GM21367 (cell line): ENCODE results near the gene GALNT18.
A peak's percentile ranks its signal among the peaks of the same experiment; 100 is the strongest.

Experiments
- ATAC-seq: cut with Tn5 transposase; IDR thresholded peaks from one replicate; pipeline ENCODE4 v1.9.1; 2021; ENCODE audit not compliant: unreplicated experiment

Gene GALNT18

DNA sequence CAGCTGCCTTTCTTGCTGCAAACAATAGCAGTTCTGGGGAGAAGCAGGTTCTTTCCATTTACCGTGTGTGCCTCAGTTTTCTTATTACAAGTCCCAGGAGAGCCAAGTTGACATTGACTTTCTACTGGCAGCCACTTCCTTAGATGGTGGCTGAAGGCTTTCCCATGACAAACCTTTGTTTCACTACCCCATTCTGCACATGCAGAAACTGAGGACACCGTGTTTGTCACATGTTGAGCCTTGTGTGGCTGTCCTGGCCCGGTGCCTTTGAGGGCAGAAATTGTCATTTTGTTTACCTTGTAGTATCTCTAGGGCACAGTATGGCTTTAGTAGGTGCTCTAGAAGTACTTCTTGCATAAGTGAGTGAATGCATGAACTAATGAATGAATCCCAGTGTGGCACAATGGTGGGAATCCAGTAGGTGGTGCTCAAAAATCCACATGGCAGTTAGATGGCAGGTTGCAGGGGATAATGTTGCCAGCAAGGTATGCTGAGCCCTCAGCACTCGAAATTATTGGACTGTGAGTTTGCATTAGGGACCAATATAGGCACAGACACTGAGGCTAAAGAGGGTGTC is 370.3 kb downstream of the GALNT18 start:
- no peak for ATAC-seq

DNA sequence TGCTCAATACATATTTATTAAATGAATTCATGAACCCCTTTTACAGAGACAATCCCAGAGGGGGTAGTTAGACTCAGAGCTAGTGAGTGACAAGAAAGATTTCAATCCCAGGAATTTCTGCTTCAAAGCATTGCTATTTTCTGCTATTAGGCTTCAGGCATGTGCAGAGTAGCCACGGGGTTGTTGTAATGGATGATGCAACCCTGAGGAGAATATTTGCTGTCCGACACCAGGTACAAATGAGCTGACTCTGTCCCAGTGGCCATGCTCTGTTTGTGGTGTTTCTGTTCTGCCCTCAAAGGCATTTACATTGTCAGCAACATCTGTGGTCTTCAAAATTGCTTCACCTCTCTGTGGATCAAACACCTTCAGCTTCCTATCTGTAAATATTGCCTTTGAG is 371.3 kb downstream of the GALNT18 start:
- no peak for ATAC-seq

DNA sequence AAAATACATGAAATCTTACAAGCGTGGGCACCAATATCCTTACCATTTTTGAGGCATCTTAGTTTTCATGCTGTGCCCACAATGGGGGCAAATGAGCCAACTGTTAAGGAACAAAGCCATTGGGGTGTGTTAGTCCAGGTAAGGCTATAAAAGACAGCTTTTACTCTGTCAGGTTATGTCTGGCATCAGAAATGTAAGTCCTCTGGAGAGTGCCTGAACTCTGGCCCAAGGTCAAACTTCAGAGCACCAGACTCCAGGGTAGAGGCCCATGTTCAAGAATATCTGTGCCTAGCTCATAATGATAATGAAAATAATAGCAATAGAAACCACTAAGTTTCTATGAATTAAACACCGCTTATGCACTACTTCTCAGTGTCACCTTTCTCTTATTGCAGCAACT is 374.2 kb downstream of the GALNT18 start:
- no peak for ATAC-seq

DNA sequence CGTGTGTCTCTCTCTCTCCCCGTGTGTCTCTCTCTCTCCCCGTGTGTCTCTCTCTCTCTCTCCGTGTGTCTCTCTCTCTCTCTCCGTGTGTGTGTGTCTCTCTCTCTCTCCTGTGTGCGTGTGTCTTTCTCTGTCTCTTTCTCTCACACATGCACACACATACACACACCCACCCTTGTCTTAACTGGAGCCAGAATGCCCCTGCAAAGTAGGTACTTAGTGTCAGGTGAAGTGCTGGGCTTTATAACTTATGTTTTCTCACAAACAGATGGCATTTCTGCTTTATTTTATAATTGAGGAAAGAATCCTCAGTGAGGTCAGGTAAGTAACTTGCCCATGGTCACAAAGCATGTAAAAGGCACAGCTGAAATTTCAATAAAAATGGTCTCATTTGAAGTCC is 374.7 kb downstream of the GALNT18 start:
- no peak for ATAC-seq

DNA sequence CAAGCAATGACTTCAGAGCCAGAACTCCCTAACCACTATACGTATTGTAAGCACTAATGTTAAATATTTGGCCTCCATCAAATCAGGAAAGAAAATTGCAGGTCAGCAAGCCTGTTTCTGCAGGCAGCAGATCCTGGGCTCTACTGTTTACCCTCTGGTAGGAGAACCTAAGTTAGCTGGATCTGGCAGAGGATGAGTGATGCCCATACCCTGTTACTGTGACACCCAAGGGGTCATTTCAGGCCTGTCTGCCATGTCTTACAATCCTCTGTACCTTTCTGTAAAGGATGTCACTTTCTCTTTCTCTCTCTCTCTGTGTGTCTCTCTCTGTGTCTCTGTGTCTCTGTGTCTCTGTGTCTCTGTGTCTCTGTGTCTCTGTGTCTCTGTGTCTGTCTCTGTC is 375.6 kb downstream of the GALNT18 start:
- no peak for ATAC-seq

DNA sequence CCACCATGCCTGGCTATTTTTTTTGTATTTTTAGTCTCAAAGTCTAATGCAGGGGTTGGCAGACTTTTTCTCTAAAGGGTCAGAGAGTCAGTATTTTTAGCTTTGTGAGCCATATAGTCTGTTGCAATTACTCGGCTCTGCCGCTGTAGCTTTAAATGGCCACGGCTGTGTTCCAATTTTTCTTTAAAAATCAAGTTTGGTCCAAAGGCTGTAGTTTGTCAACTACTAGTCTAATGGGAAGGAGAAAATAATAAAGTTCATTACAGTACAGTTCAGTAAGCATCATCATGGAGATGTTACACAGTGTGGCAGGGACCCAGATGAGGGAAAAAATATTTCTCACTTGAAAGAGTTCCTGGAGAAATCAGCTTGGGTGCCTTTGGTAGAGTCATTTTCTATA is 376.4 kb downstream of the GALNT18 start:
- no peak for ATAC-seq

DNA sequence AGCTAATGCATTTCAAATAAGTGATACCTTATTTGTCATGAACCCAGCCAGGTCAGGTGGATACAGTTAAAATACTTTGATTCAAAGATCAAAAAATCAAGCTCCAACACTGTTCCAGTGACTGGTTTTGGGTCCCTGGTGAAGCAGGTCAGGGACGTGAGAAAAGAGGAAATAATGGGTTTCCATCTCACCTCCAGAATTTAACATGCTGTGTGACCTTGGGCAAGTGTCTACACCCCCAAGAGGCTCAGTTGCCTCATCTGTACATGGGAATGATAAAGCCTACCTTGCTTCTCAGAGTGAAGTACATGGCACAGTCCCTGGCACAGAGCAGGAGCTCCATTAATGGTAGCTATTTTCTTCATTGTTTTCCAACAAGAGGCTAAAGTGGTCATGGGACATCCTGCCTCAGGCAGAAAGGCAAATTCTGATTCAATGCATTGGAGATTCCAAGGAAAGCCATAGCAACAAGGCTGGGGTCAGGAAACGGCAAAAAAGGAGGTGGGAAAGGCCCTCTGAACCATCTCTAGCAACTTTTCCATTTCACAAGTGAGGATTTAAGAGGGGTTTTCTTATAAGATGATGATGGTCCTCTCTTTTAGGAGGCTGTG is 377.2 kb downstream of the GALNT18 start:
- ATAC-seq: no peak

DNA sequence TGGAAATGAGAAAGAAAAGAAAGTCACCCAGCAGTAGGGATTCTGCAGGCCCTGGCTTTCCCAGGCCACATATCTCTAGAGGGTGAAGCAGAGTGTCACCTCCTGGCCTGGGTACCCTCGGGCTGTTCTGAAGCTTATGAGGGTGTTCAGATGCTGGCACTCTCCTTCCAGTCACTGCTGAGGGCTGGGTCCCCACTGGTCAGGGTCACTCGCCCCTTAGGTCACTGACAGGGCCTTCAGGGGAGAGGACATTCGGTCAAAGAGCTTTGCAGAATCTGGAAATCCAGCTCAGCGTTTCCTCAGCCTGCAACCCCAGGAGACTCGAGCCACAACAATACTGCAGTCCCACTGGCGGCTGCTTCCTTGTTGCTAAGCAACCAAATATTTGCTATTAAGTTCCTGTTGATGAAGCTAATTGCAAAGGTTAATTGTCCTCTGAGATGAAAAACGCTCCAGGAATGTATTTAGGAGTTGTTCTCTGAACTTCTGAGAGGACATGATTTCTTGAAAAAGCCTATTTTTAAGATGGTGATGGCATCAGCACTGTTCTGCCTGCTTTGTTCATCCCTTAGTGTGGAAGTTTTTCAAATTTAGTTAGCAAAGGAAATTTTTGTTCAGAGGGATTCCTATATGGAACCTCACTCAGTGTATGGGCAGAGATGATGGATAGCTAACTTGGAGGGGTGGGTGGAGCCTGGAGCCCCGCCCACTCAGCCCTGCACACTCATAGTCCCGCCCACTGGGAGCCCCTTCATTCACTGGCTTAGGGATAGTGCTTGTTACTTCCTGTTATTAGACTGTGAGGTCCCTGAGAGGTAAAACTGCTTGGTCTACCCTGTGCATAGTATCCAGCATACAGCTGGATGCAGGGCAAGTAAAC is 378.0 kb downstream of the GALNT18 start:
- peak; percentile 56 for ATAC-seq

DNA sequence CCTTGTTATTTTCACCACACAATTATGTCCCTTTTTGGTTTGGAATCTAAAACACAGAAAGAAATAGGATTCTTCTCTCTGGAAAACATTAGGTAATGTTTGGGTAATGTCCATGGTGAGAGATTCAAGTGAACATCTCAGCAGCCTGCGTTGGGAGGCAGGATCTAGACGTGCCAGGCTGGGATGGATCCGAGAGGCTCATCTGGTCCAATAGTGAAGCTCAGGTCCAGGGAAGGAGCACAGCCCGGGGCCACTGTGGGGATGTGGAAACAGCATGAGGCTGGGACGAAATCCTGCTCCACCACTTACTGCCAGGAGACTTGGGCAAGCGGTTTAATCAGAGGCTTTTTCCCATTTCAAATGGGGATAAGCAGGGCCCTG is 378.6 kb downstream of the GALNT18 start:
- no peak for ATAC-seq

DNA sequence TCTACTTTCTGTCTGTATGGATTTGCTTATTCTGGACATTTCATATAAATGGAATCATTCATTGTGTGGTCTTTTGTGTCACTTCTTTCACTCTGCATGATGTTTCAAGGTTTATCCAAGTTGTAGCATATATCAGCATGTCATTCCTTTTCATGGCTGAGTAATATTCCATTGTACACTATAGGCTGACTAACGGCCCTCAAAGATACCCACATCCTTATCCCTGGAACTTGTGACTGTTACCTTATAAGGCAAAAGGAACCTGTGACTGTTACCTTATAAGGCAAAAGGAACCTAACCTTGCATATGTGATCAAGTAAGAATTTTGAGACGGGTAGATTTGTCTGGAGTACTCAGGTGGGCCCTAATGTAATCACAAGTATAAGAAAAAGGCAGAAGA is 380.5 kb downstream of the GALNT18 start:
- no peak for ATAC-seq

DNA sequence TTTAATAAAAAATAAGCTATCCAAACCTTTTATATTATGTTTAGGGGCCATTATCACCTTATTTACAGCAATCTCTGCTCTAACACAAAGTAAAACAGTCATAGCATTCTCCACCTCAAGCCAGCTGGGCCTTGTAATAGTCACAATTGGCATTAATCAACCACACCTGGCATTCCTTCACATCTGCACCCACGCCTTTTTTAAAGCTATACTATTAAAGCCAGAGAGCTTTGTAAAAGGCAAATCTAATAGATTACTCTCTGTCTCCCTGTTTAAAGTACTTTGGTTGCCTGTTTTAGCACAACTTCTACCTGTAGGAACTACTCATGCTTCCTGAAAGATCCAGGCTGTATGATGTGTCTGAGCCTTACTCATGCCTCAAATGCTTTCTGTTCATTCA is 381.8 kb downstream of the GALNT18 start:
- no peak for ATAC-seq

DNA sequence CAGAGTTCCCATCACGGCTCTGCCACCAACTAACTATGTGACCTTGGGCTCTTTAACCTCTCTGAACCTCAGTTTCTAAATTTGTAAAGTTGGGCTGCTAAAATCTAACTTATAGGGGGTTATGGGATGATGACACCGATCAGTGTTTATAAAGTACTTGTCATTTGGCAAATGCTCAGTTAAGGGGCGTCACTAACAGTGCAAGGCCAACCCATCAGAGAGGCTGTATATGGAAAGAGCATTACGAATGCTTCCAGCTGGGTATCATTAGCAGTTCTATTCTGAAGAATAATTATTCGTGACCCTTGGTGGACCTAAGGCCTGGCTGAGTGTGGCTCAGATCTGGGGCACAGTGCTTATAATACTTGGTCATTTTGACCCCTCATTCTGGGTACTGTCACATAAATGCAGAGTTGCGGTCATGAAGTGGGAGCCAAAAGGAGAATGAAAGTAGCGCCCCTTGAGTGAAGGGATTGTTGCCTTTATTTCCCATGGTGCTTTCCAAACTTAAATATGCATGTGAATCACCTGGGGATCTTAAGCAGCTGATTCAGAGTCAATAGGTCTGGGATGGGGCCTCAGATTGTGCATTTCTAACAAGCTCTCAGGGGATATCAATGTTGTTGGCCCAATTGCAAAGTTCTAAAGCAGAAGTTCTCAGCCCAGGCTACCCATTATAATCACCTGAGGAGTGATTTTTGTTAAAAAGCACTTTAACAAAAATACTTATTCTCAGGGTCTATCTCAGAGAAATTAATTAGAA is 384.6 kb downstream of the GALNT18 start:
- no peak for ATAC-seq

DNA sequence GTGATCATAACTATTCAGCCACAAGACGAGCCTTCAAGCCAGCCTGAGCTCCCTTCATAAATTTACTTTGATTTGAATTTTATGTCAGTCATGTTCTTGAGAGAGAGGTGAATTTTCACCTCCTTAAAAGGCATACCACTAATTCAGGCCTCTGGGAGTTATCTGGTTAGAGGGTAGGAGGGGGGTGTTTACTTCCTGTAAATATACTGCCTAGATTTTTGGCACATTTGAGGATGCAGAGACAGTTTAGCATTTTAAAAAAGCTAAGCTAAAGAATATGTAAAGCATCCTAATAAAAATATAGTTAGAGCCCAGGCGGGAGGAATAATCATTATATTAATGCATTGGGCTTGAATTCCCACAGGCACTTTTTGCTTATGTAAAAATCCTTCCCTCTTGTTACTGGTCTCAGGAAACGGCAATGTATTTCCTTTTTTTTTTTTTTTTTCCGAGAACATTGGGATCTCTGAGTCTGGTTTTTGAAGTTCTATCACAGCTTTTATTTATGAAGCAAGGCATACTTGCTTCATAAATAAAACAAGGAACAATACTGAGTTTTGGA is 385.2 kb downstream of the GALNT18 start:
- ATAC-seq: no peak

DNA sequence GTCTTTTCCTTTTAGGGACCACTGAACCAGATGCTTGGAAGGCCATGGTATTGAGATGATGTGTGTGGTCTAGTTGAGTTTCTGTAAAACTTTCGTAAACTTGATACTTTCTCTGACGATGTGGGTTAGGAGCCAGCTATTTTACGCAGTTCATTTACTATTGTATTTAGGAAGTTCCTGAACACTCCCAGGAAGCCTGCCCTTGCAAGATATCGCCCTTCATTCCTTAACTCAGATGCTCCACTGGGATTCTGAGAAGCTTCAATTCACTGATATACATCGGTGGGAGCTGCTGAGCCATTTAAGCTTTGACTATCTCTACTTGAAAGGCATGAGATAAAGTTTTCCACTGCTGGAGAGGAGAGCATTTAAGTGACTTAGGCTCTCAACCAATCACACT is 390.0 kb downstream of the GALNT18 start:
- no peak for ATAC-seq

DNA sequence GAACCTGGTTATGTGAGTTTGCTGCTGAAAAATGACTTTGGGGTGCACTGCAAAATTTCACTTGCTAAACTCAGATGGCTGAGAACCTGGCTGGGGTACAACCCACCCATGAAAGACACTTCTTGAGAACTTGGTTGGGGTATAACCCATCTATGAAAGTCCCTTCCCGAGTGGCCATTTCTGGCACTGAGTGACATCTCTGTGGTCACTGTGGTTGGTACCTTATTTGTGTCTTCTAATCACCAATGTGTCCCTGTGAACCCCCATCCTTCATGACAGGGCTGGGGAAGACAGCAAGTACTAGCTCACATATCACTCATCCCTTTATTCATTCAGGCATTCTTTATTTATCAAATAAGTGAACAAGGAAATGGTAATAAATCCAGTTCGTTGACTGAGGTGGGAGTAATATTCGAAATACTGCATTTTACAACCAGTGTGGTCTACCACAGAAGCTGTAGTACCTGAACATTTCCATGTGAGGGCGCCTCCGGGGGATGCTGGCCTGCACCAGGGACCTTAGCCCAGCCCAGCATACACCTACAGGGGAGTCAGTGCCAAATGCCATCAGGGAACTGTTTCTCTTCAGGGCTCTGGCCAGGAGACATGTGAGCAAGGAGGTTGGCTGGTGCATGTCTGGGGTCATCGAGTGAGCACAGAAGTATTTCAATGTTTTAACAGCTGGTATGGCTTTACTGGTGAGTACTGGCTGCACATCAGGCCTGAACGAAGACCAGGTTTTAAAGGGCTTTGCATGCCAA is 390.8 kb downstream of the GALNT18 start:
- no peak for ATAC-seq

DNA sequence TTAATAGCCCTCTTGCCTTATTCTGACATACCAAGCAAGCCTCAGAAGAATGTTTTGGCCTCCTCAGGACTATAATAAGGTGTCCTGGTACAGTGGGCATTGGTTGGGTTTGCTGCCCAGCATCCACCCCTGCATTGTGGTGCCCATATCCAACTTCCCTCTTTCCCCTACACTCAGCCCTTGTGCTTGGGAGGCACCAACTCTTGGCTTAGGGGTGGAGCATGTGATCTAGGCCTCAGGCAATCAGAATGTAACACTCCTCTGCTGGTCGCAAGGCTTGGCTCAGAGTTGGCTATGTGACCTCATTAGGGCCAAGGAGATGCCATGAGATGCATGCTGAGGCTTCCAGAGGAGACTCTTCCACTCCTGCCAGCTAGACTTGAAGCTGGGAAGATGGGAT is 391.7 kb downstream of the GALNT18 start:
- ATAC-seq: no peak

DNA sequence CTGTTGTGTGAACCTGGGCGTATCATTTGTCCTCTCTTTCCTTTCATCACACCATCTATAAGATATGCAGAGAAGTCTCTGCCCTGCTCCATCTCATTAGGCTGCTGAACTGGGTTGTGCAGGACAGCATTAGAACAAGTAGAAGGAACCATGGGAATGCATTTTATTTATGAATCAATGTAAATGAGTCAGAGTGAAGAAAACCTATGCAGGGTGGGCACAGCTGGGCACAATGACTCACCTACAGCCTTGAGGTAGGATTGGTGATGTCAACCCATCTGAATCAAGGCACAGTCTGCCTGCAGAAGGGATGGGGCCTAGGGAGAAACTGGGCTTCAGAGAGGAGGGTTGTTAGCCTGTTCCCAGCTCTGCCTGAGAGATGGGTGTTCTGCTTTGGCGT is 392.2 kb downstream of the GALNT18 start:
- ATAC-seq: no peak

DNA sequence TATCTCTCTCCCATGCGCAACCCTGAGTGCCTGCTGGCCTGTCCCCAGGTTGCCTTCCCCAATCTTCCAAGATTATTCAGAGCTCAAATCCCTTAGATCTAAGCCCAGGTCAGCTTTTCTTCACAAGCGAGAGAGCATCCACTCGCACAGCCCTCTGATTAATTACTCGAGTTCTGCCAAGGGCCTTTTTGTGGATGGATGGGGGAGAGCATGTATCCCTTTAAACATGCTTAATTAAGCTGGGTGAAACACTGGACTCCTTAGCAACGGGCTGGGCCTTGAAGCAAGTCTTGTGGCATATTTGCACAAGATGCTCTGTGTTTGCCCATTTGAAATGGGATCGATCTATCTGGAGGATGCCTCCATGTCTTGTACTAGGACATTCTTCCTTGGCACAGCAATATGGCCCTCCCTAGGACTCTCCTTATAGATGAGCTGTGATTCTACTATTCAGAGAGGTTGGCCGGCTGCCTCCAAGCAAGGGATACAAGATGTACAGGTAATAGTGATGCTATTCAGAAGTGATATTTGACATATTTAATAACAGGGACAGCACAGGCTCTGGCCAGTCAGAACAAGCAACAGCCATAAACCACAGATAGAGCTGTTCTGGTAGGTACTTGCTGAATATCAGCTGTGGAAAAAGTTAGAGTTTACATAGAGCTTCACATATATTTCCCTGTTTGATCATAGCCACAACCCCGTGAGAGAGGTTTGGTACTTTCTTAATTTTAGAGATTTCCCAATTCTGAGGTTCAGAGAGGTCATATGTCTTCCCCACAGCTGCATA is 394.3 kb downstream of the GALNT18 start:
- no peak for ATAC-seq
